Right lobe of liver (tissue), 4 donors: ENCODE results near the gene DDX39A.

Source experiments
- CTCF ChIP-seq, 4 donors: fragments of 200-600 bp in 3 of 4; fragments of 450-650 bp in 1 of 4; IDR thresholded peaks; one replicate each; pipeline versions ENCODE4 v1.5.1 to v1.8.0; 2016 to 2022; ENCODE audit warnings: antibody characterized with exemption in 4 of 4, mild to moderate bottlenecking in 2 of 4
- POLR2A ChIP-seq: fragments of 450-650 bp; IDR thresholded peaks from one replicate; pipeline ENCODE4 v1.6.1; 2017; ENCODE audit warnings: antibody characterized with exemption, mild to moderate bottlenecking
- donor health status: DM: no; HTN: no; CAD: no.
- donor health status: DM: no; HTN: no; CAD: no.
- donor health status: DM: no; HTN: yes; CAD: no.

- TF ChIP-seq CTCF (IDR thresholded peaks at IDR 0.05) (no peak), POLR2A (no peak)
Observed at GRCh38 chr19:14377883-14378328, 41.2 kb downstream of the DDX39A start.
